ENCODE data around the gene PPFIA4.
A peak's percentile ranks its signal among the peaks of the same experiment; 100 is the strongest.

Gene PPFIA4

DNA sequence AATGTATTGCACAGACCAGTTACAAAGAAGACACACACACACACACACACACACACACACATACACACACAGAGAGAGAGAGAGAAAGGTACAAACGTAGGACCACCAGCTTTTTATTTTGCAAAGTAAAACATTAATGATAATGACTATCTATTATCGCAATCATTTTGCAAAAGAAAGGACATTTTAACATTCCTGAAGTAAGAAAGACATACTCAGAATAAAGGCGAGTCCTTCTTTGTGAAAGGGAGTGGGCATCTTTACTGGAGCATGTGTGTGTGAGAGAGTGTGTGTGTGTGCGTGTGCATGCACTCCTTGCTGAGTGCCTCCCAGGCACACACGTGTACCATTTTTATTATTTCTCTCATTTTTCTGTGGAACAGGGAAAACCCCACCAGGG, 28.4 kb downstream of the PPFIA4 start:
- Histone ChIP-seq H3K36me3 (peaks cover 98% of the 10 kb centered on the region), H3K4me3 (ENCODE audit: low read depth, low read length) (no peak overlapping the region), H3K9me3 (ENCODE audit: severe bottlenecking) (no peaks in the 10 kb centered on the region), H3K27ac (no peak overlapping the region), H3K27me3 (ENCODE audit: insufficient read depth, low read depth, severe bottlenecking) (no peaks in the 10 kb centered on the region)
- no peak for DNase-seq
- TF ChIP-seq, protein P1, sequence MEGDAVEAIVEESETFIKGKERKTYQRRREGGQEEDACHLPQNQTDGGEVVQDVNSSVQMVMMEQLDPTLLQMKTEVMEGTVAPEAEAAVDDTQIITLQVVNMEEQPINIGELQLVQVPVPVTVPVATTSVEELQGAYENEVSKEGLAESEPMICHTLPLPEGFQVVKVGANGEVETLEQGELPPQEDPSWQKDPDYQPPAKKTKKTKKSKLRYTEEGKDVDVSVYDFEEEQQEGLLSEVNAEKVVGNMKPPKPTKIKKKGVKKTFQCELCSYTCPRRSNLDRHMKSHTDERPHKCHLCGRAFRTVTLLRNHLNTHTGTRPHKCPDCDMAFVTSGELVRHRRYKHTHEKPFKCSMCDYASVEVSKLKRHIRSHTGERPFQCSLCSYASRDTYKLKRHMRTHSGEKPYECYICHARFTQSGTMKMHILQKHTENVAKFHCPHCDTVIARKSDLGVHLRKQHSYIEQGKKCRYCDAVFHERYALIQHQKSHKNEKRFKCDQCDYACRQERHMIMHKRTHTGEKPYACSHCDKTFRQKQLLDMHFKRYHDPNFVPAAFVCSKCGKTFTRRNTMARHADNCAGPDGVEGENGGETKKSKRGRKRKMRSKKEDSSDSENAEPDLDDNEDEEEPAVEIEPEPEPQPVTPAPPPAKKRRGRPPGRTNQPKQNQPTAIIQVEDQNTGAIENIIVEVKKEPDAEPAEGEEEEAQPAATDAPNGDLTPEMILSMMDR (IDR thresholded peaks at IDR 0.05; ENCODE audit: low read depth, low read length), result no peak

DNA sequence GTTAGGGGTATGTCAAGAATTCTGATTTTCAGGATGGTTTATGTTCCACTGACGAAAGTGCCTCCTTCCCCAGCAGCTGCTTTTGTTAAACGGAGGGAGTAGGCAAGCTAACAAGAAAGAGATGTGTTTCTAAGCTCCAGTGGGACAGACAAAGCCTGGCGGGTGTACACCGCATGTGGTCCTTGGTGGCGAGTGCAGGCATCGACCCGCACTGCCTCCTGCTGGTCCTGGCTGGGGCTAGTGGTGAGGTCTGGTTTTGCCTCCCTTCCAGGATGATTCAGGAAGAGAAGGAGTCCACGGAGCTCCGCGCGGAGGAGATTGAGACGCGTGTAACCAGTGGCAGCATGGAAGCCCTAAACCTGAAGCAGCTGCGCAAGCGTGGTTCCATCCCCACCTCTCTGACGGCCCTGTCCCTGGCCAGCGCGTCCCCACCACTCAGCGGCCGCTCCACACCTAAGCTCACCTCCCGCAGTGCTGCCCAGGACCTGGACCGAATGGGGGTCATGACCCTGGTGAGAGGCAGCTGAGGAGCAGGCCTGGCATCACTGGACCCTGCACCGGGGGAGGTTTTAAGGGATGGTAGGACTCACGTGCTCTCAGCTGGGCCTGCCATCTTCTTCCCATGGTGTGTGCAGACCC, 29.0 kb downstream of the PPFIA4 start:
- H3K9me3 ChIP-seq (ENCODE audit: severe bottlenecking), result no peaks in the 10 kb centered on the region
- DNase-seq, result peak; percentile 62
- H3K27ac ChIP-seq, result no peak overlapping the region
- TF ChIP-seq, protein P1 (IDR thresholded peaks at IDR 0.05; ENCODE audit: low read depth, low read length), result peak; percentile 73
- peaks cover 98% of the 10 kb centered on the region for H3K36me3 ChIP-seq
- no peak overlapping the region for H3K4me3 ChIP-seq (ENCODE audit: low read depth, low read length)
- H3K27me3 ChIP-seq (ENCODE audit: insufficient read depth, low read depth, severe bottlenecking), result no peaks in the 10 kb centered on the region

DNA sequence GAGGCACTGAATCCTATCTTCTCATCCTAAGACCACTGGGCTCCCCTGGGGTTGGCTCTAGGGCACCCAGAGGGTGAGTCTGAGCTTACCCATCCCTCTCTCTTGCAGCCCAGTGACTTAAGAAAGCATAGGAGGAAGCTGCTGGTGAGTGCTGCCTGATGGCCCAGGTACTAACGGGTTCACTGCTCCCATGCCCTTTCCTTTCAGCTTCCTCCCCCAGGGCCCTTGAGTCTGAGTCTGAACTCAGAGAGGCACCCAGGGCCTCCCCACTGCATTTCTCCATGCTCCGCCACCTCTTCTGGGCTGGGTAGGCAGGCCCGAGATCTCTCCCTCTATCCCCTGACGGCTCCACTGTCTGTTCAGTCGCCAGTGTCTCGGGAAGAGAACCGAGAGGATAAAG, 29.7 kb downstream of the PPFIA4 start:
- H3K36me3 ChIP-seq, result peaks cover 100% of the 10 kb centered on the region
- no peaks in the 10 kb centered on the region for H3K27me3 ChIP-seq (ENCODE audit: insufficient read depth, low read depth, severe bottlenecking)
- no peaks in the 10 kb centered on the region for H3K9me3 ChIP-seq (ENCODE audit: severe bottlenecking)
- no peak for DNase-seq
- H3K4me3 ChIP-seq (ENCODE audit: low read depth, low read length), result no peak overlapping the region
- TF ChIP-seq, protein P1 (IDR thresholded peaks at IDR 0.05; ENCODE audit: low read depth, low read length), result no peak
- no peak overlapping the region for H3K27ac ChIP-seq

DNA sequence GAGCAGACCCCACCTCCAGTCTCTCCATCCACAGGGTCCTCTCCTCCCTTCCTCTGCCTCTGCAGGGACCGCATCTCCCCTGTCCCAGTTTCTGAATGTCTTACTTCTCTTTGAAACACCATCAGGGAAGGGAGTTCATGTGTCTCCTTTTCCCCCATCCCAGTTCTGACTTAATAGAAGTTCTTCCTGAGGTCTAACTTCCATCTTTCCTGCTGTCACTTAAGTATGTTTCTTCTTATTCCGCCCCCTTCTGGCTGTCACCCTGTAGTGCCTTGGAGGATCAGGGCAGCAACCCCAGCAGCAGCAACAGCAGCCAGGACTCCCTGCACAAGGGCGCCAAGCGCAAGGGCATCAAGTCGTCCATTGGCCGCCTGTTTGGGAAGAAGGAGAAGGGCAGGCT, 30.2 kb downstream of the PPFIA4 start:
- no peak for DNase-seq
- TF ChIP-seq, protein P1 (IDR thresholded peaks at IDR 0.05; ENCODE audit: low read depth, low read length), result peak; percentile 52
- no peaks in the 10 kb centered on the region for H3K27me3 ChIP-seq (ENCODE audit: insufficient read depth, low read depth, severe bottlenecking)
- peaks cover 100% of the 10 kb centered on the region for H3K36me3 ChIP-seq
- H3K9me3 ChIP-seq (ENCODE audit: severe bottlenecking), result no peaks in the 10 kb centered on the region
- H3K4me3 ChIP-seq (ENCODE audit: low read depth, low read length), result no peak overlapping the region
- no peak overlapping the region for H3K27ac ChIP-seq

DNA sequence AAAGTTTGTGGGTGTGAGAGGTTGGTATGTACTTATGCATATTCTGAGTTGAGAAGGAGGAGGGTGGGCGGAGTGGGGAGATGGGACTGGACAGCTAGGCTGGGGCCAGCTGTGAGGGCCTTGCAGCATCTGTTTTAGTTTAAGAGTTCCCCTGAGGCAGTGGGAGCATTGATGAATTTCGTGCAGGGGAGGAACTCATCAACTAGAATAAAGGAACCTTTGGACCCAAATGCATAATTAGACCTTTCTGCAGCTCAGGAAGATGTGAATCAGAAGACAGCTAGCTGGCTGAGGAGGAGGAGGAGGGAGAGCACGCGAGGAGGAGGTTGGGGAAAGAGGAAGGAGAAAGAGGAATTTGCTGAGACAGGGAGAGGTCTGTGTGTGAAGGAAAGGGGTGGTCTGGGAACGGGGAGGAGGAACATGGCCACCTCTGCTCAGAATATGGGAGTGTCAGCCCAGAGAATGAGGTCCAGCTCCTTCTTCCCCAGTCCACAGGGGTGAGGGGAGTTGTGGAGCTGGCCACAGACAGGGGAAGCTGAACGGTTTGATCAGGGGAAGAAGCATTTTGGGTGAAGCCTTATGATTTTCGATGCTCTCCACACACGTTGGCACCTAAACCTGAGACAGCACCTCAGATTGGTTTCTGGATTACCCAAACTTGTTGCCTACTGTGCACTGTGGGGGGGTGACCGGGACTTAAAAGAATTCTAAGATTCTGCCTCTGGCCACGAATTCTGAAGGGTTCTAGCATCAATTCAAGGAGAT, 31.8 kb downstream of the PPFIA4 start:
- Histone ChIP-seq H3K27ac (no peak overlapping the region), H3K9me3 (ENCODE audit: severe bottlenecking) (no peaks in the 10 kb centered on the region), H3K27me3 (ENCODE audit: insufficient read depth, low read depth, severe bottlenecking) (no peaks in the 10 kb centered on the region), H3K4me3 (ENCODE audit: low read depth, low read length) (no peak overlapping the region), H3K36me3 (peaks cover 93% of the 10 kb centered on the region)
- TF ChIP-seq, protein P1 (IDR thresholded peaks at IDR 0.05; ENCODE audit: low read depth, low read length), result no peak
- no peak for DNase-seq

DNA sequence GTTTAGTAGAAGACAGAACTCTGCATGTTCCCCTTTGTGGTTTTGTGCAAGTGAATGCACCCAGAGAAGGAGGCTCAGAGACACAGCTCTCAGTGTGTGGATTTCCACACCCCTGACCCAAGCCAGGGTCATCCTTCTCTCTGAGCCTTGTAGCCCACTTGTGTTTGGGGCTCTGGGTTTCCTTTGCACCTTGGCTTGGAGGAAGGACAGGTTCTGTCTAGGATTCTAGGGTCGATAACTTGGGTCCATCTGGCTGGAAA, 32.3 kb downstream of the PPFIA4 start:
- H3K27me3 ChIP-seq (ENCODE audit: insufficient read depth, low read depth, severe bottlenecking), result no peaks in the 10 kb centered on the region
- no peaks in the 10 kb centered on the region for H3K9me3 ChIP-seq (ENCODE audit: severe bottlenecking)
- TF ChIP-seq, protein P1 (IDR thresholded peaks at IDR 0.05; ENCODE audit: low read depth, low read length), result no peak
- no peak overlapping the region for H3K27ac ChIP-seq
- peaks cover 92% of the 10 kb centered on the region for H3K36me3 ChIP-seq
- no peak overlapping the region for H3K4me3 ChIP-seq (ENCODE audit: low read depth, low read length)
- DNase-seq, result no peak
